Common myeloid progenitor, CD34-positive (primary cell): ENCODE results near the gene SAMD4B.

ENCODE experiments used
- CTCF ChIA-PET: fragments of 350-600 bp; sonication (Branson Sonifier 250); formaldehyde crosslinking; loops from one replicate; lab custom pipeline; 2021; ENCODE audit warnings: antibody characterized with exemption; lab: Charles Lee
- POLR2A ChIA-PET: fragments of 350-600 bp; sonication (Branson Sonifier 250); formaldehyde crosslinking; loops from one replicate; lab custom pipeline; 2021; ENCODE audit warnings: antibody characterized with exemption; lab: Charles Lee
- DNase-seq, 3 donors: peaks; one replicate each; pipeline versions ENCODE4 v3.0.0 to v3.0.0-alpha.2; 2013
- H3K27ac ChIP-seq, 2 experiments: 1 replicate in 1 of 2; 2 replicates in 1 of 2; pipeline ENCODE4 v1.7.0; 2013; ENCODE audit warnings: inconsistent platforms in 2 of 2, low read length in 2 of 2, mild to moderate bottlenecking in 2 of 2, low read depth in 1 of 2, moderate library complexity in 1 of 2; ENCODE audit not compliant: severe bottlenecking in 2 of 2, insufficient read depth in 1 of 2, poor library complexity in 1 of 2
- H3K27me3 ChIP-seq, 5 experiments: replicated peaks in 2 of 5; 1 replicate in 3 of 5; 2 replicates in 2 of 5; pipeline versions ENCODE4 v1.6.1 to v1.7.0; 2013; ENCODE audit warnings: low read length in 4 of 5, mild to moderate bottlenecking in 2 of 5, moderate library complexity in 2 of 5, inconsistent platforms in 1 of 5; ENCODE audit not compliant: insufficient read depth in 5 of 5, control insufficient read depth in 4 of 5
- H3K36me3 ChIP-seq, 4 experiments: 1 replicate in 2 of 4; 2 replicates in 2 of 4; pipeline versions ENCODE4 v1.6.1 to v1.7.0; 2013; ENCODE audit warnings: low read length in 3 of 4, control low read depth in 1 of 4, mild to moderate bottlenecking in 1 of 4; ENCODE audit not compliant: control insufficient read depth in 4 of 4, insufficient read depth in 4 of 4
- H3K4me1 ChIP-seq, 4 experiments: 1 replicate in 3 of 4; 2 replicates in 1 of 4; pipeline versions ENCODE4 v1.6.1 to v1.7.1; 2013; ENCODE audit warnings: low read length in 3 of 4, mild to moderate bottlenecking in 3 of 4, control low read depth in 1 of 4, inconsistent platforms in 1 of 4, moderate library complexity in 1 of 4; ENCODE audit not compliant: control insufficient read depth in 4 of 4, insufficient read depth in 4 of 4; ENCODE audit errors: control extremely low read depth in 1 of 4
- H3K4me3 ChIP-seq, 7 experiments: 1 replicate in 4 of 7; 2 replicates in 3 of 7; pipeline versions ENCODE4 v1.5.1 to v1.7.0; 2013; ENCODE audit warnings: mild to moderate bottlenecking in 7 of 7, low read length in 6 of 7, moderate library complexity in 6 of 7, inconsistent platforms in 2 of 7, low read depth in 2 of 7, control low read depth in 1 of 7; ENCODE audit not compliant: insufficient read depth in 4 of 7, control insufficient read depth in 1 of 7; ENCODE audit errors: extremely low read depth in 1 of 7
- H3K9me3 ChIP-seq, 5 experiments: 1 replicate in 4 of 5; 2 replicates in 1 of 5; pipeline versions ENCODE4 v1.6.1 to v1.7.1; 2013; ENCODE audit warnings: low read length in 4 of 5, mild to moderate bottlenecking in 2 of 5, inconsistent platforms in 1 of 5, low read depth in 1 of 5, moderate library complexity in 1 of 5; ENCODE audit not compliant: control insufficient read depth in 4 of 5, insufficient read depth in 2 of 5; ENCODE audit errors: control extremely low read depth in 1 of 5
- WGBS: methylation state at CpG from one replicate; pipeline ENCODE4 v1.1.5; 2013; ENCODE audit not compliant: insufficient coverage; 5-methylcytosine and 5-hydroxymethylcytosine counted together

The SAMD4B gene

GRCh38 chr19:39319098-39319891 lies 22.9 kb upstream of the SAMD4B start:
- H3K27me3 ChIP-seq = no peaks in the 10 kb centered on the region
- peaks cover 3 to 23% (median 18%) of the 10 kb centered on the region in 4 experiments for H3K36me3 ChIP-seq

GRCh38 chr19:39319892-39320248 lies 22.4 kb upstream of the SAMD4B start:
- WGBS = no CpG with 5 or more reads among the region's 16 CpGs
- Histone ChIP-seq H3K4me3 (peak overlapping the region in 6 of 7 experiments; percentile 29 to 83 (median 70)), H3K27ac (no peak overlapping the region), H3K9me3 (no peaks in the 10 kb centered on the region), H3K27me3 (no peaks in the 10 kb centered on the region), H3K4me1 (peaks cover 0 to 18% (median 11%) of the 10 kb centered on the region in 4 experiments), H3K36me3 (peaks cover 3 to 18% (median 13%) of the 10 kb centered on the region in 4 experiments)
- ChIA-PET CTCF (no interaction called here), POLR2A (no interaction called here)
- DNase-seq = no peak

More at GRCh38 chr19:39319098-39319891, 22.9 kb upstream of the SAMD4B start:
- Histone ChIP-seq H3K4me1 (peaks cover 0 to 18% (median 11%) of the 10 kb centered on the region in 4 experiments), H3K4me3 (peak overlapping the region in 3 of 7 experiments; percentile 4 to 79 (median 69)), H3K9me3 (no peaks in the 10 kb centered on the region), H3K27ac (no peak overlapping the region)
- DNase-seq = no peak
- WGBS = 100% methylated on average over 2 of the region's 5 CpGs
- ChIA-PET POLR2A (no interaction called here), CTCF (no interaction called here)

GRCh38 chr19:39321117-39321831 lies 20.9 kb upstream of the SAMD4B start:
- H3K4me3 ChIP-seq = peak overlapping the region in 5 of 7 experiments; percentile 25 to 68 (median 34)
- peaks cover 0 to 18% (median 11%) of the 10 kb centered on the region in 4 experiments for H3K4me1 ChIP-seq
- CTCF ChIA-PET = no interaction called here
- POLR2A ChIA-PET = no interaction called here
- no peaks in the 10 kb centered on the region for H3K9me3 ChIP-seq
- WGBS = 28% methylated on average over 6 of the region's 10 CpGs
- no peaks in the 10 kb centered on the region for H3K27me3 ChIP-seq
- H3K27ac ChIP-seq = no peak overlapping the region
- H3K36me3 ChIP-seq = peaks cover 0 to 13% (median 6%) of the 10 kb centered on the region in 4 experiments
- DNase-seq = peak in 2 of 3 donors; percentile 34 to 37

- POLR2A ChIA-PET = no interaction called here
Observed at GRCh38 chr19:39321832-39322176, 20.4 kb upstream of the SAMD4B start.

GRCh38 chr19:39324242-39324842 lies 17.9 kb upstream of the SAMD4B start:
- ChIA-PET CTCF (no interaction called here), POLR2A (no interaction called here)
- DNase-seq = no peak
- 100% methylated on average over 1 of the region's 5 CpGs for WGBS
- no peak overlapping the region for H3K4me3 ChIP-seq
- no peaks in the 10 kb centered on the region for H3K9me3 ChIP-seq
- no peaks in the 10 kb centered on the region for H3K27me3 ChIP-seq
- no peak overlapping the region for H3K27ac ChIP-seq
- H3K36me3 ChIP-seq = peaks cover 8 to 32% (median 19%) of the 10 kb centered on the region in 4 experiments
- H3K4me1 ChIP-seq = peaks cover 0 to 33% (median 20%) of the 10 kb centered on the region in 4 experiments

More at GRCh38 chr19:39321832-39322176, 20.4 kb upstream of the SAMD4B start:
- no peak overlapping the region for H3K4me3 ChIP-seq
- H3K9me3 ChIP-seq = no peaks in the 10 kb centered on the region
- H3K27me3 ChIP-seq = no peaks in the 10 kb centered on the region
- no peak for DNase-seq
- H3K4me1 ChIP-seq = peaks cover 0 to 18% (median 11%) of the 10 kb centered on the region in 4 experiments
- H3K27ac ChIP-seq = no peak overlapping the region
- CTCF ChIA-PET = no interaction called here
- peaks cover 0 to 14% (median 7%) of the 10 kb centered on the region in 4 experiments for H3K36me3 ChIP-seq

- Histone ChIP-seq H3K4me3 (no peak overlapping the region), H3K27ac (no peak overlapping the region), H3K4me1 (peaks cover 0 to 31% (median 15%) of the 10 kb centered on the region in 4 experiments), H3K9me3 (no peaks in the 10 kb centered on the region), H3K27me3 (no peaks in the 10 kb centered on the region), H3K36me3 (peaks cover 13 to 44% (median 26%) of the 10 kb centered on the region in 4 experiments)
- CTCF ChIA-PET = interaction anchor here (0.6 to 6.2 kb wide), 12 partner anchors 9 to 206 kb away, joined by 3 to 39 read pairs (median 4); no protein-coding TSS in a partner anchor
- WGBS = 90% methylated on average over 9 of the region's 16 CpGs
- POLR2A ChIA-PET = interaction anchor here (0.5 kb wide), 1 partner anchor 205 kb away, joined by 4 read pairs; no protein-coding TSS in a partner anchor
- DNase-seq = peak in 2 of 3 donors; percentile 60 to 62
Observed at GRCh38 chr19:39325778-39326665, 16.2 kb upstream of the SAMD4B start.
